Measurements from ENCODE around the gene AFF3. TPM values are rescaled to one million over a fixed set of nuclear protein-coding genes. Genes with fewer than 3 reads are reported as not detected.

Gene AFF3
- total RNA-seq, 1 experiment from 2014 or later: not detected

DNA sequence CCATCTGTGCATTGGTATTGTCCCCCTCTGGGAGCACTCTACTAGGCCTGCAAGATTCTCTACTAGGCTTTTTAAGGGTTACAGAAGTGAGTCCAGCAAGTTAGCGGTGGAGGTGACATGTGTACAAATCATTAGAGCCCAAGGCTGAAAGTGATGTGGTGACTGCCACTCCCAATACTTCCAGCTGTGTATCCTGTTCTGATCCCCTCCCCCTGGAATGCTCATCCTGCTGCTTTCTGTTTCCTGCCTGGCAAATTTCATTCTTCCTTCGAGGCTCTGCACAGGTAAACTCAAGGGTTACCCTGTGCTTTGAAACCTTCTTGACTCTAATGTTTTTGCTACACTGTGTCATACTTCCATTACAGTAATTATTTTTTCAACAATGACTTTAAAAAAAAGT is 394.0 kb downstream of the AFF3 start:
- H3K9me3 ChIP-seq (ENCODE audit: insufficient read depth, low read depth): no peaks in the 10 kb centered on the region
- H3K4me1 ChIP-seq (replicated peaks; ENCODE audit: insufficient read depth): no peaks in the 10 kb centered on the region
- no peak overlapping the region for H2AFZ ChIP-seq
- no TSS peak for BruUV-seq (replicated peaks)
- H3K4me2 ChIP-seq: no peak overlapping the region
- no peaks in the 10 kb centered on the region for H3F3A ChIP-seq (ENCODE audit: insufficient read depth, low read depth)
- ChIA-PET POLR2A (ENCODE audit: unreplicated experiment) (no interaction called here), CTCF (no interaction called here)
- no peaks in the 10 kb centered on the region for H3K36me3 ChIP-seq (ENCODE audit: low read depth)
- H3K9me2 ChIP-seq (ENCODE audit: insufficient read depth): no peaks in the 10 kb centered on the region
- H3K27ac ChIP-seq: no peak overlapping the region
- intact Hi-C loops (cut with micrococcal nuclease; ENCODE audit: unreplicated experiment): no loop called here
- no peaks in the 10 kb centered on the region for H4K20me1 ChIP-seq (ENCODE audit: insufficient read depth)
- no peaks in the 10 kb centered on the region for H3K79me2 ChIP-seq (ENCODE audit: low read depth)
- H3K27me3 ChIP-seq (ENCODE audit: insufficient read depth, low read depth): peaks cover 20% of the 10 kb centered on the region
- no peak for TF ChIP-seq EZH2 (IDR thresholded peaks at IDR 0.05; ENCODE audit: low read depth)
- TF ChIP-seq, protein P1, sequence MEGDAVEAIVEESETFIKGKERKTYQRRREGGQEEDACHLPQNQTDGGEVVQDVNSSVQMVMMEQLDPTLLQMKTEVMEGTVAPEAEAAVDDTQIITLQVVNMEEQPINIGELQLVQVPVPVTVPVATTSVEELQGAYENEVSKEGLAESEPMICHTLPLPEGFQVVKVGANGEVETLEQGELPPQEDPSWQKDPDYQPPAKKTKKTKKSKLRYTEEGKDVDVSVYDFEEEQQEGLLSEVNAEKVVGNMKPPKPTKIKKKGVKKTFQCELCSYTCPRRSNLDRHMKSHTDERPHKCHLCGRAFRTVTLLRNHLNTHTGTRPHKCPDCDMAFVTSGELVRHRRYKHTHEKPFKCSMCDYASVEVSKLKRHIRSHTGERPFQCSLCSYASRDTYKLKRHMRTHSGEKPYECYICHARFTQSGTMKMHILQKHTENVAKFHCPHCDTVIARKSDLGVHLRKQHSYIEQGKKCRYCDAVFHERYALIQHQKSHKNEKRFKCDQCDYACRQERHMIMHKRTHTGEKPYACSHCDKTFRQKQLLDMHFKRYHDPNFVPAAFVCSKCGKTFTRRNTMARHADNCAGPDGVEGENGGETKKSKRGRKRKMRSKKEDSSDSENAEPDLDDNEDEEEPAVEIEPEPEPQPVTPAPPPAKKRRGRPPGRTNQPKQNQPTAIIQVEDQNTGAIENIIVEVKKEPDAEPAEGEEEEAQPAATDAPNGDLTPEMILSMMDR (conservative IDR thresholded peaks at IDR 0.05): no peak
- no peak overlapping the region for H3K4me3 ChIP-seq
- no peak for DNase-seq

DNA sequence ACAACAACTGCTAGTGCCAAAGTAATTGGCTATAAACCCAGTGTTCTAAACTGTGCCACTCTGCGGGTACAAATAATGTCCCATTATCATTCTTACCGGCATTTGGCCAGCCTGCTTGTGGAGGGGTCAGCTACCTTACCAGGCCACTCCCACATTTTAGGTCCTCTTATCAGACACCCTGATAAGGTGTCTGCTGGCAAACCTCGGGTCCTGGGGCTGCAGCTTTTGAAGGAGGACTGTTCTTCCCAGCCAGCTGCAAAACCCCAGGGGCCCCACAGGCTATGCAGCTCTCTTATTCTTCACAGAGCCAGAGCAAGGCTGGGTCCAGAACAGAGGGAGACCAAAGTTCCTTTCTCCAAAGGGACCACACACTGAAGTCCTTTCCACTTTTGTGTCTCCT is 394.5 kb downstream of the AFF3 start:
- no TSS peak for BruUV-seq (replicated peaks)
- Histone ChIP-seq H3K27ac (no peak overlapping the region), H2AFZ (no peak overlapping the region), H3K4me3 (no peak overlapping the region), H3F3A (ENCODE audit: insufficient read depth, low read depth) (no peaks in the 10 kb centered on the region), H3K79me2 (ENCODE audit: low read depth) (no peaks in the 10 kb centered on the region), H4K20me1 (ENCODE audit: insufficient read depth) (no peaks in the 10 kb centered on the region), H3K4me1 (replicated peaks; ENCODE audit: insufficient read depth) (no peaks in the 10 kb centered on the region), H3K36me3 (ENCODE audit: low read depth) (no peaks in the 10 kb centered on the region), H3K9me2 (ENCODE audit: insufficient read depth) (no peaks in the 10 kb centered on the region), H3K4me2 (no peak overlapping the region), H3K27me3 (ENCODE audit: insufficient read depth, low read depth) (peaks cover 23% of the 10 kb centered on the region), H3K9me3 (ENCODE audit: insufficient read depth, low read depth) (no peaks in the 10 kb centered on the region)
- TF ChIP-seq, protein P1 (conservative IDR thresholded peaks at IDR 0.05): no peak
- no peak for TF ChIP-seq EZH2 (IDR thresholded peaks at IDR 0.05; ENCODE audit: low read depth)
- ChIA-PET CTCF (no interaction called here), POLR2A (ENCODE audit: unreplicated experiment) (no interaction called here)
- intact Hi-C loops (cut with micrococcal nuclease; ENCODE audit: unreplicated experiment): no loop called here
- no peak for DNase-seq

DNA sequence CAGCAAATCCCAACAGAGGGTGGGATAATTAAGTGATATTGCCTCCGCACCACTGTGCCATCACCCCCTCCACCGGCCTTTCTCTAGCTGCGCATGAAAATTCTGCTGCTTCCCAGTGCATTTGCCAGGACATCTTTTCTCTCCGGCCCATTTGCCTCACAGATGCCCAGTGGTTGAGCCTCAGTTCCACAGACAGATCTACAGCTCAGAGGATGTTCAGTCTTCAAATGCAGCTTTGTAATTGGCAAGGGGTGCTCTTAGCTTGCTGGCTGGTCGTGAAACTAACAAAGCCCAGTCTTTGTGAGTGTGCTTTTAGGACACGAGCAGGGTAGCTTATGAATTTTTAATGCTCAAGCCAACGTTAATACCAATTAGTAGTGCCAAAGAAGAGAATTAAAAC is 399.2 kb downstream of the AFF3 start:
- H3K27me3 ChIP-seq (ENCODE audit: insufficient read depth, low read depth): peaks cover 29% of the 10 kb centered on the region
- no peak for DNase-seq
- H2AFZ ChIP-seq: no peak overlapping the region
- no peak overlapping the region for H3K4me3 ChIP-seq
- H3K79me2 ChIP-seq (ENCODE audit: low read depth): no peaks in the 10 kb centered on the region
- H3K27ac ChIP-seq: no peak overlapping the region
- H3K36me3 ChIP-seq (ENCODE audit: low read depth): no peaks in the 10 kb centered on the region
- ChIA-PET CTCF (no interaction called here), POLR2A (ENCODE audit: unreplicated experiment) (no interaction called here)
- no TSS peak for BruUV-seq (replicated peaks)
- no peaks in the 10 kb centered on the region for H3F3A ChIP-seq (ENCODE audit: insufficient read depth, low read depth)
- no peak overlapping the region for H3K4me2 ChIP-seq
- H3K4me1 ChIP-seq (replicated peaks; ENCODE audit: insufficient read depth): no peaks in the 10 kb centered on the region
- TF ChIP-seq EZH2 (IDR thresholded peaks at IDR 0.05; ENCODE audit: low read depth): no peak
- TF ChIP-seq, protein P1 (conservative IDR thresholded peaks at IDR 0.05): no peak
- H4K20me1 ChIP-seq (ENCODE audit: insufficient read depth): no peaks in the 10 kb centered on the region
- H3K9me3 ChIP-seq (ENCODE audit: insufficient read depth, low read depth): no peaks in the 10 kb centered on the region
- no peaks in the 10 kb centered on the region for H3K9me2 ChIP-seq (ENCODE audit: insufficient read depth)
- intact Hi-C loops (cut with micrococcal nuclease; ENCODE audit: unreplicated experiment): no loop called here

Data from PC-9 (cell line).